ENCODE measurements around the gene ZFYVE16.
"Not testable (repeated sequence)": the region's sequence is repeated elsewhere in the genome, so short reads cannot be mapped to it uniquely, and the experiment has no call there.

The ZFYVE16 gene

DNA sequence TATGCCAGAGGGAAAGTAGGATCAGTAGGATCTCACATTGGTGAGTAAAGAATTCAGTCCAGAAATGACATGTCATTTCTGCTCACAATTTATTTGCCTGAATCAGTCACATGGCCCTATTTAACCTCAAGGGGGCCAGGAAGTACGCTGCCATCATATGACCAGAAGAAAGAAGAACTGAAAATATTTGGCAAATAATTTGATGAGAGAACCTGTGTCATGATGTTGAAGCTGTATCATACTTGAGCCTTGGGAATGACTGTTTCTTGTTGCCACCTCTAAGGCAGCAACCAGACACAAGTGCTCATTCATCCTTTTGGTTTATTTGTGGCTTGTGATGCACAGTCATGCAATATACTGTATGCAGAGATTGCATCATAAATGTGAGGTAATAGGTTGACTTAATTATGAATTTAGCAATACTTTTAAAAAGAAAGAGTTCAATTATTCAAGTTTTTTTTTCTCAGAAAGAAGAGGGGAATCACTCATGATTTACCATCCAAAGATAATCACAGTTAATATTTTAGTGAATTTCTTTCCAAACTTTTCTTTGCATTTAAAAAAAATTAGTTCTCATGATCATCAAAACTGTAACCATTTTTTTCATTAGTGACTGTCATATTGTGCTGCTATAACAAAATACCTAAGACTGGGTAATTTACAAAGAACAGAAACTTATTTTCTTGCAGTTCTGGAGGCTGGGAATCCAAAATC is 8.2 kb upstream of the ZFYVE16 start:
- no peak overlapping the region for H3K4me3 ChIP-seq (ENCODE audit: low read length)
- DNase-seq (ENCODE audit: low read depth): peak; percentile 80
- no peak for TF ChIP-seq CTCF (IDR thresholded peaks at IDR 0.05; ENCODE audit: insufficient read depth, low read depth, low read length, missing control alignments)

DNA sequence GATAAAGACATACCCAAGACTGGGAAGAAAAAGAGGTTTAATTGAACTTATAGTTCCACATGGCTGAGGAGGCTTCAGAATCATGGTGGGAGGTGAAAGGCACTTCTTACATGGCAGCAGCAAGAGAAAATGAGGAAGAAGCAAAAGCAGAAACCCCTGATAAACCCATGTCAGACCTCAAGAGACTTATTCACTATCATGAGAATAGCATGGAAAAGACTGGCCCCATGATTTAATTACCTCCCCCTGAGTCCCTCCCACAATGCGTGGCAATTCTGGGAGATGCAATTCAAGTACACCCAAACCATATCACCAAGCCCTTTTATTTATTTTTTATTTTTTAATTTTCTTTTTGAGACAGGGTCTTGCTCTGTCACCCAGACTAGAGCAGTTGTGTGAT is 7.5 kb upstream of the ZFYVE16 start:
- H3K4me3 ChIP-seq (ENCODE audit: low read length); DNase-seq (ENCODE audit: low read depth): not testable (repeated sequence)

DNA sequence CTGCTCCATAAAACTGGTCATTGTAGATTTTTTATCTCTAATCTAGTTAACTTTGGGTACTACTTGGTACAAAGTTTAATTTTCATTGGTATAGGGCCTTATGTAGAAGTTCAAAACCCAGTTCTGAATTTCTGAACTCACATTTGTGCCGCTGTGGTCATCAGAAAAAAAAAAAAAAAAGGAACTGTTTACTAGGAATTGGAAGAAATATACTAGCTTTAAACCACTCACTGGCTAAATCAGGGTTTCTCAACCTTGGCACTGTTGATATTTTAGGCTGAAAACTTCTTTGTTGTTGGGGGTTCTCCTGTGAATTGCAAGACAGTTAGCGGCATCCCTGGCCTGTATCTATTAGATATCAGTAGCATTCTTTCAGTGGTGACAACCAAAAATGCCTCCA is 4.1 kb upstream of the ZFYVE16 start:
- no peak for TF ChIP-seq CTCF (IDR thresholded peaks at IDR 0.05; ENCODE audit: insufficient read depth, low read depth, low read length, missing control alignments)
- DNase-seq (ENCODE audit: low read depth): no peak
- no peak overlapping the region for H3K4me3 ChIP-seq (ENCODE audit: low read length)

DNA sequence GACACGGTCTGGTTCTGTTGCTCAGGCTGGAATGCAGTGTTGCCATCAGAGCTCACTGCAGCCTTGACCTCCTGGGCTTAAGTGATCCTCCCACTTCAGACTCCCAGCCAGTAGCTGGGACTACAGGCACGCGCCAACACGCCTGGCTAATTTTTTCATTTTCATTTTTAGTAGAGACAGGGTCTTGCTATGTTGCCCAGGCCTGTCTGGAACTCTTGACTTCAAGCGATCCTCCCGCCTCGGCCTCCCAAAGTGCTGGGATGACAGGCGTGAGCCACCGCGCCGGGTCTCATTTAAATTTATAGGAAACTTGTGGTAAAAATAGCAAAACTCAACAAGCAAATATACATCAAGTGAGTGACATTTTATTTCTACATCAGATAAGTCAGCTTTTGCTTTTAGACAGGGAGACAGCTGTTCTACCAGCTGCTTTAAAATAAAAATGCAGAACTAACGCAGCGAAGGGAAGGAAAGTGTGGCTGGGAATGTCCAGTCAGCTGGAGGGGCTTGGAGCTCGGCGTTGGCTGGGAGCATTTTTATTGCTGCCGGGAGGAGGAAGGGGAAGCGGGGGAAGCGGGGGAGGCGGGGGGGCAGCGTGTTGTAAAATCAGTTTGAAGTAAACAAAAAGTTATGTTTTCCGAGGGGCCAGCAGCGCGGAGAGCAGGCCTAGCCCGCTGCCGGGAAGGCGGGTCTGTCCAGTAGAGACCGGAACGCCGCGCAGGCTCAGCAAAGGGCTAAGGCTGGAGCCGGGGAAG is 707 bp upstream of the ZFYVE16 start:
- peak; percentile 38 for DNase-seq (ENCODE audit: low read depth)
- peak overlapping the region; percentile 84 for H3K4me3 ChIP-seq (ENCODE audit: low read length)
- TF ChIP-seq CTCF (IDR thresholded peaks at IDR 0.05; ENCODE audit: insufficient read depth, low read depth, low read length, missing control alignments): no peak

DNA sequence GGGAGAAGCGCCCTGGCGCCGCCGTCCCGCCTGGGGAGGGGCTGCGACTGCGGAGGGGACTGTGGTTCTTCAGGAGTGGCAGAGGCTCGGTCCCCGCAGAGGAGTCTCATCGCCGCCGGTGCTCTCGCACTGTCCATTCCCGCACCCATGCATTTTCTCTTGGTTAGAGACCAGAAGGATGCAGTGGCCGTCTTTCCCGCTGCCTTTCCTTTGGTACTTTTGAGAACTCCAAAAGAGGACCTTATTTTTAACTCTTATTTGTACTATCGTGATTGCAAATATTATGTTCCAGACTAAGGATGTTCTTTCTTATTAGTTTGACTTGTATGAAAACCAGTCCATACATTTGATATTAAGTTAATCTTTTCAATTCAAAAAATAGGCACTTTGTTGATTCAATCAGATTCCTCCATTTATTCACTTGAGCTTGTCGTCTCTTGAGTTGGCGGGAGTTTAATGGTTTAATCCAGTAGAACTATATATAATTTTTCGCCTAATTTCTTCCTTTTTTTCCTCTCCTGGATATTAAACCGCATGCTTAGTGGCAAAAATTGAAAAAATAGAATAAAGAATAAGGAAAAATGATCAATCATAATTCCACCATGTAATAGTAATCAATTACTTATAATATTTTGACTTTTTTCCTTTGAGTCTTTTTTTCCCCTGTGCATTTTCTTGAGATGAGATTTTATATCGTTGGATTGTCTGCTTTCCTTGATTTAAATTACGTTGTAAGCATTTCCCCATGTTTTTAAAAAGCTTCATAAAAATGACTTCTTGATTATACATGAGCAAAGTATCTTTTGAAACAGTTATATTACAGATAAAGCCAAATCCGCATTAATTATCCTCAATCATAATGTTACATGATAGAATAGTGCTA is 861 bp downstream of the ZFYVE16 start:
- peak; percentile 66 for DNase-seq (ENCODE audit: low read depth)
- no peak for TF ChIP-seq CTCF (IDR thresholded peaks at IDR 0.05; ENCODE audit: insufficient read depth, low read depth, low read length, missing control alignments)
- H3K4me3 ChIP-seq (ENCODE audit: low read length): peak overlapping the region; percentile 84

DNA sequence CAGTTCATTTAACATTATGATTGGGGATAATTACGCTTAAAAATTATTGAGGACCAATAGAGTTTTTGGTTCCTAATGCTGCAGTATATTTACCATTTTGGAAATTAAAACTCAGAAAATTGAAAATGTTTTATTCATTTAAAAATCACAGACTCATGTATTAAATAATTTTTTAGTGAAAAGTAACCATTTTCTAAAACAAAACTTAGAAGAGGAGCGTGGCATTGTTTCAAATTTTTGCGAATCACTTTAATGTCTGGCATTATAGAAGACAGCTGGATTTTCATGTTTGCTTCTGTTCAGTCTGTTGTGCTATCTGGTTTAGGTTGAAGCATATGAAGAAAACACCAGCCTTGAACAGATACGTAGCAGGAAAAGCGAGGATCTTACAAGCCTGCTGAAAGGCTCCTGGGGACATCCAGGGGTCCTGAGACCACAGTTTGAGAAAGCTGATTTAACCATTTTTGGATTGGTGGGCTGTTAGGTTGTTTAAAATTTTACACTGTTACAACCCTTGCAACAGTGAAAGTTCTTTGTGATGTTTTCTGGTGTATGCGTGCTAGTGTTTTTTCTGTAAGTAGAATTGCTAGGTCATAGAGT is 1.6 kb downstream of the ZFYVE16 start:
- peak; percentile 3 for DNase-seq (ENCODE audit: low read depth)
- H3K4me3 ChIP-seq (ENCODE audit: low read length): peak overlapping the region; percentile 84
- no peak for TF ChIP-seq CTCF (IDR thresholded peaks at IDR 0.05; ENCODE audit: insufficient read depth, low read depth, low read length, missing control alignments)

All from epithelial cell of esophagus (primary cell).